Caco-2 (cell line): Measurements from ENCODE around the gene CEP112. TPM values are rescaled to one million over a fixed set of nuclear protein-coding genes. Genes with fewer than 3 reads are reported as not detected.

ENCODE experiments used
- BruUV-seq: library from RNA; stranded (reverse); fragments of 400-500 nt; replicated peaks from 2 replicates; lab custom pipeline; 2021; lab: Mats Ljungman, UMichigan
- CTCF ChIA-PET: fragments of 300-600 bp; sonication (Branson Sonifier 250); formaldehyde crosslinking; loops from one replicate; lab custom pipeline; 2022; ENCODE audit warnings: antibody characterized with exemption; lab: Charles Lee
- POLR2A ChIA-PET: fragments of 300-600 bp; sonication (Branson Sonifier 250); formaldehyde crosslinking; loops from one replicate; lab custom pipeline; 2022; ENCODE audit warnings: antibody characterized with exemption; lab: Charles Lee
- DNase-seq, 2 experiments: peaks; one replicate each; pipeline versions ENCODE4 v3.0.0 to v3.0.0-alpha.2; 2020 to 2022
- H3K27me3 ChIP-seq: replicated peaks from 2 replicates; pipeline ENCODE4 v1.6.0; 2011; ENCODE audit warnings: low read length; ENCODE audit not compliant: control insufficient read depth, insufficient read depth
- H3K36me3 ChIP-seq: 2 replicates; pipeline ENCODE4 v1.5.1; 2011; ENCODE audit warnings: low read length; ENCODE audit not compliant: control insufficient read depth, insufficient read depth
- H3K4me1 ChIP-seq: fragments of 250-450 bp; sonication (Bioruptor Pico); 2 replicates; pipeline ENCODE4 v1.5.1; 2020; ENCODE audit warnings: mild to moderate bottlenecking
- H3K4me3 ChIP-seq: 2 replicates; pipeline ENCODE4 v1.5.1; 2011; ENCODE audit warnings: low read depth, mild to moderate bottlenecking, control low read depth, low read length
- H3K9me3 ChIP-seq: fragments of 250-450 bp; sonication (Bioruptor Pico); 2 replicates; pipeline ENCODE4 v1.5.1; 2020; ENCODE audit warnings: mild to moderate bottlenecking, moderate library complexity
- H3K27ac Mint-ChIP-seq: one replicate; pipeline ENCODE4 v1.8.0; 2022; ENCODE audit warnings: mixed read lengths; ENCODE audit not compliant: unreplicated experiment
- H3K27me3 Mint-ChIP-seq: one replicate; pipeline ENCODE4 v1.8.0; 2022; ENCODE audit warnings: mixed read lengths; ENCODE audit not compliant: insufficient read depth, unreplicated experiment
- H3K36me3 Mint-ChIP-seq: one replicate; pipeline ENCODE4 v1.8.0; 2022; ENCODE audit warnings: mild to moderate bottlenecking, mixed read lengths; ENCODE audit not compliant: insufficient read depth, unreplicated experiment
- H3K4me1 Mint-ChIP-seq: one replicate; pipeline ENCODE4 v1.8.0; 2022; ENCODE audit warnings: low read depth, mixed read lengths; ENCODE audit not compliant: unreplicated experiment
- H3K4me3 Mint-ChIP-seq: one replicate; pipeline ENCODE4 v1.8.0; 2022; ENCODE audit warnings: mild to moderate bottlenecking, moderate library complexity, mixed read lengths; ENCODE audit not compliant: unreplicated experiment
- H3K9me3 Mint-ChIP-seq: one replicate; pipeline ENCODE4 v1.8.0; 2022; ENCODE audit warnings: mixed read lengths; ENCODE audit not compliant: unreplicated experiment
- intact Hi-C: fragments of 100-400 bp; cut with micrococcal nuclease; formaldehyde crosslinking; loops from one replicate; pipeline ENCODE4 v1.10.0; 2022; ENCODE audit not compliant: unreplicated experiment
- total RNA-seq: library from RNA; stranded (reverse); gene quantifications from 2 replicates; pipeline ENCODE4 v1.2.3, GENCODE V29; 2022
- TF ChIP-seq, protein P1 (sequence below), 2 experiments: fragments of 200-600 bp in 1 of 2; IDR thresholded peaks; 1 replicate in 1 of 2; 2 replicates in 1 of 2; pipeline versions ENCODE4 v1.5.1 to v1.8.0; 2011 to 2022; ENCODE audit warnings: antibody characterized with exemption in 1 of 2, control low read depth in 1 of 2, inconsistent platforms in 1 of 2, low read depth in 1 of 2, low read length in 1 of 2, mild to moderate bottlenecking in 1 of 2, moderate library complexity in 1 of 2; ENCODE audit not compliant: insufficient read depth in 1 of 2, severe bottlenecking in 1 of 2, unreplicated experiment in 1 of 2

Gene CEP112
- total RNA-seq, 1 experiment from 2014 or later, result 4.7 TPM

DNA sequence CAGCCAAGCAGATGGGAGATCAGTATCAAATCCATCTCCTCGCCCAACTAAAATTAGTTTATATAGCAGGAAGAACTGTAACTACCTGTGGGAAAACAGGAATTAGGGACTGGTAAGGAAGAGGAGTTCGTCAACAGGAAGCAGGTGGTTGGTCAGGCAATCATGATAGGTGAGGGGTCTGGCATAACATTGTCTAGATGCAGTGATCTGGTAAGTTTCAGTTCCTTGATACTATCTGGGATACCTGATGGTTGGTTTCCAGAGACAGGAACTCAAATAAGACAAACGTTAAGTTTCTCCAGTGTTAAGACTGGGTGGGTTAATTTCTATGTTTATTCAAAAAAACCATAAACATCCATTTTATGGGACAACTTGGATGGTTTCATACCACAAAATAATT lies 53.8 kb downstream of the CEP112 start:
- TF ChIP-seq, protein P1, sequence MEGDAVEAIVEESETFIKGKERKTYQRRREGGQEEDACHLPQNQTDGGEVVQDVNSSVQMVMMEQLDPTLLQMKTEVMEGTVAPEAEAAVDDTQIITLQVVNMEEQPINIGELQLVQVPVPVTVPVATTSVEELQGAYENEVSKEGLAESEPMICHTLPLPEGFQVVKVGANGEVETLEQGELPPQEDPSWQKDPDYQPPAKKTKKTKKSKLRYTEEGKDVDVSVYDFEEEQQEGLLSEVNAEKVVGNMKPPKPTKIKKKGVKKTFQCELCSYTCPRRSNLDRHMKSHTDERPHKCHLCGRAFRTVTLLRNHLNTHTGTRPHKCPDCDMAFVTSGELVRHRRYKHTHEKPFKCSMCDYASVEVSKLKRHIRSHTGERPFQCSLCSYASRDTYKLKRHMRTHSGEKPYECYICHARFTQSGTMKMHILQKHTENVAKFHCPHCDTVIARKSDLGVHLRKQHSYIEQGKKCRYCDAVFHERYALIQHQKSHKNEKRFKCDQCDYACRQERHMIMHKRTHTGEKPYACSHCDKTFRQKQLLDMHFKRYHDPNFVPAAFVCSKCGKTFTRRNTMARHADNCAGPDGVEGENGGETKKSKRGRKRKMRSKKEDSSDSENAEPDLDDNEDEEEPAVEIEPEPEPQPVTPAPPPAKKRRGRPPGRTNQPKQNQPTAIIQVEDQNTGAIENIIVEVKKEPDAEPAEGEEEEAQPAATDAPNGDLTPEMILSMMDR (IDR thresholded peaks at IDR 0.05; ENCODE audit: insufficient read depth in 1 of 2, low read depth in 1 of 2, low read length in 1 of 2, severe bottlenecking in 1 of 2, unreplicated experiment in 1 of 2), result no peak
- H3K9me3 ChIP-seq, result no peaks in the 10 kb centered on the region
- no peaks in the 10 kb centered on the region for H3K4me1 ChIP-seq
- no peak for DNase-seq
- H3K36me3 ChIP-seq, result no peaks in the 10 kb centered on the region
- no peak overlapping the region for H3K27ac Mint-ChIP-seq
- intact Hi-C loops, result no loop called here
- no peaks in the 10 kb centered on the region for H3K9me3 Mint-ChIP-seq
- no peak overlapping the region for H3K4me3 Mint-ChIP-seq
- no TSS peak for BruUV-seq
- ChIA-PET POLR2A (no interaction called here), CTCF (no interaction called here)
- no peaks in the 10 kb centered on the region for H3K36me3 Mint-ChIP-seq
- peaks cover 20% of the 10 kb centered on the region for H3K27me3 Mint-ChIP-seq
- no peaks in the 10 kb centered on the region for H3K27me3 ChIP-seq
- no peaks in the 10 kb centered on the region for H3K4me1 Mint-ChIP-seq
- H3K4me3 ChIP-seq, result no peak overlapping the region

DNA sequence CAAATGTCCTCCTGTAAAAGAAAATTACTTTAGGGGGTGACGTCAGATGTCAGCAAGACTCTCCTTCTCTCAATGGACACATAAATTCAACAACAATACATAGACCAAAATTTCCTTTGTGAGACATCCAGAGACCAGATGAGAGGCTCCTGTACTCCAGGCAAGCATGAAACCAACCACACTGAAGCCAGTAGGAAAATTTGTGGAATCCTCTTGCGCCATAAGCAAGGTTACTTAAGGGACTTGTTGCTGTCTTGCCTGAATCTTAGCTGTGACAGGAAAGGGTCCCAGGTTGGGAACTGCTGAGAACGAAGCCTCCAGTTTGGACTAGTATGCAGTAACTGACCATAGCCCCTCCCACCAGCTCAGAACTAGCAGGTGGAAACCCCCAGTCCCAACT lies 56.0 kb downstream of the CEP112 start:
- H3K4me1 ChIP-seq, result no peaks in the 10 kb centered on the region
- intact Hi-C loops, result no loop called here
- DNase-seq, result no peak
- no peaks in the 10 kb centered on the region for H3K27me3 ChIP-seq
- TF ChIP-seq, protein P1 (IDR thresholded peaks at IDR 0.05; ENCODE audit: insufficient read depth in 1 of 2, low read depth in 1 of 2, low read length in 1 of 2, severe bottlenecking in 1 of 2, unreplicated experiment in 1 of 2), result no peak
- H3K4me1 Mint-ChIP-seq, result no peaks in the 10 kb centered on the region
- no TSS peak for BruUV-seq
- H3K36me3 ChIP-seq, result no peaks in the 10 kb centered on the region
- H3K9me3 ChIP-seq, result no peaks in the 10 kb centered on the region
- no peak overlapping the region for H3K4me3 Mint-ChIP-seq
- H3K27ac Mint-ChIP-seq, result no peak overlapping the region
- no peak overlapping the region for H3K4me3 ChIP-seq
- H3K36me3 Mint-ChIP-seq, result no peaks in the 10 kb centered on the region
- H3K27me3 Mint-ChIP-seq, result peaks cover 13% of the 10 kb centered on the region
- CTCF ChIA-PET, result no interaction called here
- H3K9me3 Mint-ChIP-seq, result no peaks in the 10 kb centered on the region
- POLR2A ChIA-PET, result no interaction called here

DNA sequence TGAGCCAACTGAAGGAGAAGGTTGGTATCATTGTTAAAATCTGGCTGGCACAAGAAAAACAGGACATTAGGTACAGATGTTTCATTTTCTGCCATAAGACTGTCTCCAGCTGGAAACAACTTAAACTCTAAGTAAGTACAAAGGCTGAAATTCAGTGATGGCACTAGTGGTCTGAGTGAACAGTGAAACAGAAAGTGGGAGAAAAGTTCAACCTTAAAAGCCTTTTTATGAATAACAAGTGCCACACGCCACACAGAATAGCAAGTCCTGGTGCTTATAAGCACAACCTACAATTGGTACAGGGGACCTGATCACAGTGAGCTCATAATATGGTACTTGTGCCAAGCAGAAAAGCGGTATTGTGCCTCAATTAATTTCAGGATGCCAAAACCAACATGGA lies 56.7 kb downstream of the CEP112 start:
- Histone ChIP-seq H3K4me3 (no peak overlapping the region), H3K27me3 (no peaks in the 10 kb centered on the region), H3K36me3 (no peaks in the 10 kb centered on the region), H3K9me3 (no peaks in the 10 kb centered on the region), H3K4me1 (no peaks in the 10 kb centered on the region)
- BruUV-seq, result no TSS peak
- H3K27me3 Mint-ChIP-seq, result peaks cover 13% of the 10 kb centered on the region
- H3K9me3 Mint-ChIP-seq, result no peaks in the 10 kb centered on the region
- no peak for DNase-seq
- no peak overlapping the region for H3K4me3 Mint-ChIP-seq
- H3K36me3 Mint-ChIP-seq, result no peaks in the 10 kb centered on the region
- TF ChIP-seq, protein P1 (IDR thresholded peaks at IDR 0.05; ENCODE audit: insufficient read depth in 1 of 2, low read depth in 1 of 2, low read length in 1 of 2, severe bottlenecking in 1 of 2, unreplicated experiment in 1 of 2), result no peak
- H3K27ac Mint-ChIP-seq, result no peak overlapping the region
- CTCF ChIA-PET, result no interaction called here
- POLR2A ChIA-PET, result no interaction called here
- intact Hi-C loops, result no loop called here
- no peaks in the 10 kb centered on the region for H3K4me1 Mint-ChIP-seq
